Coronary artery (tissue), 2 donors: ENCODE measurements around the gene IQCC.

ENCODE experiments used
- DNase-seq: peaks from one replicate; pipeline ENCODE4 v3.0.0-alpha.2; 2017; ENCODE audit warnings: low spot score
- H3K27ac ChIP-seq, 2 donors: fragments of 200-600 bp; sonication (generic); one replicate each; pipeline ENCODE4 v1.5.1; 2016 to 2019
- H3K4me3 ChIP-seq: fragments of 200-600 bp; sonication (generic); 2 replicates; pipeline ENCODE4 v1.5.1; 2016; ENCODE audit warnings: mild to moderate bottlenecking, moderate library complexity
- TF ChIP-seq, protein P1 (sequence below): fragments of 200-600 bp; sonication (generic); IDR thresholded peaks from one replicate; pipeline ENCODE4 v1.5.1; 2019; ENCODE audit warnings: antibody characterized with exemption

The IQCC gene

DNA sequence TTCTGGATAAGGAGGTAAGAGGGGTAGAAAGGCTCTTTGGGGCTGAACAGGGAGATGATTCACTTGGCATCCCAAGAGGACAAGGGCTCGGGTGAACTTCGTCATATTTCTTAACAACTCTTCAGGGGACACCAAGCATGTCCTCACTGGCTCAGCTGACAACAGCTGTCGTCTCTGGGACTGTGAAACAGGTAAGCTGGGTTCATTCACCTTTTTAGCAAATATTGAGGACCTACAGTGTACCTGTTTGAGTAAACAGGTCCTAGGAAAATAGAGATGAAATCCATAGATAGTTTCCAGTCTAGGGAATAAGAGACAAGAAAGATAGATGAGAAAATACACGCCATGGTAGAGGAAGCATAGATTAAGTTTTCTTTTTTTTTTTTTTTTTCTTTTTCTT, 18.8 kb downstream of the IQCC start:
- Histone ChIP-seq H3K4me3 (no peak overlapping the region), H3K27ac (peak overlapping the region in 1 of 2 donors; percentile 5)
- DNase-seq: no peak
- TF ChIP-seq, protein P1, sequence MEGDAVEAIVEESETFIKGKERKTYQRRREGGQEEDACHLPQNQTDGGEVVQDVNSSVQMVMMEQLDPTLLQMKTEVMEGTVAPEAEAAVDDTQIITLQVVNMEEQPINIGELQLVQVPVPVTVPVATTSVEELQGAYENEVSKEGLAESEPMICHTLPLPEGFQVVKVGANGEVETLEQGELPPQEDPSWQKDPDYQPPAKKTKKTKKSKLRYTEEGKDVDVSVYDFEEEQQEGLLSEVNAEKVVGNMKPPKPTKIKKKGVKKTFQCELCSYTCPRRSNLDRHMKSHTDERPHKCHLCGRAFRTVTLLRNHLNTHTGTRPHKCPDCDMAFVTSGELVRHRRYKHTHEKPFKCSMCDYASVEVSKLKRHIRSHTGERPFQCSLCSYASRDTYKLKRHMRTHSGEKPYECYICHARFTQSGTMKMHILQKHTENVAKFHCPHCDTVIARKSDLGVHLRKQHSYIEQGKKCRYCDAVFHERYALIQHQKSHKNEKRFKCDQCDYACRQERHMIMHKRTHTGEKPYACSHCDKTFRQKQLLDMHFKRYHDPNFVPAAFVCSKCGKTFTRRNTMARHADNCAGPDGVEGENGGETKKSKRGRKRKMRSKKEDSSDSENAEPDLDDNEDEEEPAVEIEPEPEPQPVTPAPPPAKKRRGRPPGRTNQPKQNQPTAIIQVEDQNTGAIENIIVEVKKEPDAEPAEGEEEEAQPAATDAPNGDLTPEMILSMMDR: no peak

DNA sequence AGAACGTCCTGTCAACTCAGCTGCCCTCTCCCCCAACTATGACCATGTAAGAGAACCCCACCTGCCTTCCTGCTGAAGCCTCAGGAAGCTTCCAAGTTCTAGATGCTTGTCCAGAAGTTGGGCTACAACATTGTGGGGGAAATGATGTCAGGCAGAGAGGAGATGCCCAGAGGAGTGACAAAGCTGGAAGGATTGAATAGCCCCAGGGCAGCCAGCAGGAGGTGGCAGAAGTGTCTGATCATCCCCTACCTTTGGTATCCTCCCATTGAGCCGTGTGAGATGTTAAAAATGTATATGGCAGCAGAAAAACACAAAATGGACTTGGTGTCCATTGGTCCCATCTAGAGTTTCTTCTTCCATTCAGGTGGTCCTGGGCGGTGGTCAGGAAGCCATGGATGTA, 23.3 kb downstream of the IQCC start:
- TF ChIP-seq, protein P1: no peak
- Histone ChIP-seq H3K27ac (no peak overlapping the region), H3K4me3 (no peak overlapping the region)
- no peak for DNase-seq

DNA sequence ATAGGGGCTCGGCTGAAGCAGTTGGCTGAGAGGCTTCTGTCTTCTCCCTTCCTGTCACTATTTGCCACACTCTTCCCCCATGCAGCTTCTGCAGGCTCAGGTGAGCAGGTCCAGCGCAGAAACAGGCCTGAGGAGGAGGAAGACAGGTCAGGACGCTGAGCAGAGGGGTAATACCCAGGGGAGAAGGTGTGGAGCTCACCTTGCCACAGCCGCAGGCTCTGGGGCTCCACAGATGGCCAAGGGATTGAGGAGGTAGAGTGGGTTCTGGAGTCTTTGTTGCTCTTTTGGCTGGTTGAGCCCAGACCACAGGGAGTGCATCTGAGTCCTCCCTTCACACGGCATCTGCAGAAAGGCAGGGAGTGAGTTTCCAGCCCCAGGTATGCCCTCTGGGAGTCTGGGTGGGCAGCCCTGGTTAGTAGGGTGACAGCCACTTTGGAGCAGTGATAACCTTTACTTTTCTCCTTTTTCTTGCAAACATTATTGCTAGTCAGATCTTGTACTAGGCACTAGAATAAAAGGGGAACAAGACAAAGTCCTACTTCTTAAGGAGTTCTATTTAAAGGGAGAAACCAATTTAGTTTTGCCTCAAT, 26.5 kb downstream of the IQCC start:
- Histone ChIP-seq H3K4me3 (no peak overlapping the region), H3K27ac (no peak overlapping the region)
- TF ChIP-seq, protein P1: no peak
- DNase-seq: no peak

DNA sequence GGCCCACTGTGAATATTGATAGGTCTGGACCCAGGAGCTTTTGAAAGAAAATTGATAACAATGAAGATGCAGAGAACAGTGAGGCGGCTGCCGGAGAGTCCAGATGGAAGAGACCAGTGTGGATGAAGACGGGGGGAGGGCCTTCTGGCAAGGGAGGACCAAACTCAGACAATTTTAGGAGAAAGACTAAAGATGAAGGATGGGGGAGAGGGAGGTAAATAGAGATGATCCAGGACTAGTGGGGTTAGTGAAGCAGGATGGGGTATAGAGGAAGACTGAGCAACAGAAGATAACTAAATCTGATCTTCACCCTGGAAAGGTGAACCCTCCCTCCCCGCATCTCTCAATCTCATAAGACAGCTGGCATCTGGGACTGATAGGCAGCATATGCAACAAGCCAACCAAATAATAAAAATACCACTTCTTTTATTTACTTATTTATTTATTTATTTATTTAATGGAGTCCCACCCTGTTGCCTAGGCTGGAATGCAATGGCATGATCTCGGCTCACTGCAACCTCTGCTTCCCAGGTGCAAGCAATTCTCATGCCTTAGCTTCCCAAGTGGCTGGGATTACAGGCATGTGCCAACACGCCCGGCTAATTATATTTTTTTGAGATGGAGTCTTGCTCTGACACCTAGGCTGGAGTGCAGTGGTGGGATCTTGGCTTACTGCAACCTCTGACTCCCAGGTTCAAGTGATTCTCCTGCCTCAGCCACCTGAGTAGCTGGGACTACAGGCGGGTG, 27.3 kb downstream of the IQCC start:
- no peak for DNase-seq
- H3K4me3 ChIP-seq: no peak overlapping the region
- no peak overlapping the region for H3K27ac ChIP-seq
- TF ChIP-seq, protein P1: no peak

DNA sequence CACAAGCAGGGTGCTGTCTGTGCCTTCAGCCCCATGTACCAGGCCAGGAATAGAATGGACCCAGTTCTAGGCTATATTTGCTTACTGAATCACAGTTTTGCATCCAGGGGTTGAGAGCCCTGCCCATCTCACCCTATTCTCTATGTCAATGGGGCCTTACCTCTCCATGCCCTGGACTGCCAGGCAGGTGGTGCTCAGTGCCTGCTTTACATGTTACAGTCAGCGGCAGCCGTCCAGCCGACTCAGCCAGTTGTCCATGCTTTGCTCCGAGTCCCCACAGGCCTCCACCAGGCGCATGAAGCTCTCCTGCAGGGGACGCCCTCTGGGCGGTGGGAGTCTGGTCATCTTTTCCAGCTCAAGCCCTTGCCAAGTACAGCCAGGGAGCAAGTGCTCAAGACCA, 29.3 kb downstream of the IQCC start:
- Histone ChIP-seq H3K4me3 (no peak overlapping the region), H3K27ac (peak overlapping the region in 1 of 2 donors; percentile 1)
- DNase-seq: no peak
- TF ChIP-seq, protein P1: no peak

DNA sequence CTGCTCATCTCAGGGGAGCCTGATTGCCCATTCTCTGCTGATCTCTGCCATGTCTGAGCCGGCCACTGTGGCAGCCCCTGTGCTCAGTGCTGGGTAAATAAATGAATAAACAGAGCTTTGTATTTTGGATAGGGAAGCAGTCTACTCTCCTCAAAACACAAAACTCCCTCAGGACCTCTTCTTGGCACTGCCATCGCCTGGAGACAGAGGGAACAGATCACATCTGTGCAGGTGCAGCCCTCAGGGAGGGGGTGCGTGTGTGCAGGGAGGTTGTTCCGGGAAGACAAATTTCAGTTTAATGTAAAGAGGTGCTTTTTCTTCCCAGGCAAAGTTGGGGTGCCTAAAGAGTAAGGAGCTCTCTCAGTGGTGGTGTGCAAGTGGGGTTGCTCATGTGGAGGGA, 33.9 kb downstream of the IQCC start:
- Histone ChIP-seq H3K27ac (peak overlapping the region in 1 of 2 donors; percentile 91), H3K4me3 (no peak overlapping the region)
- no peak for DNase-seq
- TF ChIP-seq, protein P1: no peak

DNA sequence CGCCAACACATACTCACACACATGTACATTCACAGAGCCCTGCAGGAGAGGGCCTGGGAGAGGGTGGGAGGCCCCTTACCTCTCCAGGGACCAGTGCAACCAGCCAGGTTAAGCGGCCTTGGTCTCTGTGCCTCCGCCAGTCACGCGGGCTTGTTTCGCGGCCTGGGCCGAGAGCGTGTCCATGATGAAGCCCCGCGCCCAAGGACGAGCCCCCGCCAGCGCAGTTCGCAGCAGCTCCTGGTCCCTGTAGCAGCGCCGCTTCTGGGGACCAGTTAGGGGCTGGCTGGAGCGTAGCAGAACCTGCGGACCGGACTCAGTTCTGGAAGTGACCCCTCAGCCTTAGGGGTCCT, 34.3 kb downstream of the IQCC start:
- H3K27ac ChIP-seq: peak overlapping the region; percentile 84 to 91
- no peak for DNase-seq
- TF ChIP-seq, protein P1: no peak
- peak overlapping the region; percentile 74 for H3K4me3 ChIP-seq
